Measurements from ENCODE around the gene GADL1. TPM values are rescaled to one million over a fixed set of nuclear protein-coding genes. Genes with fewer than 3 reads are reported as not detected.

The GADL1 gene
- total RNA-seq, 1 experiment from 2014 or later = 0.09 TPM

- Histone ChIP-seq H3K4me2 (ENCODE audit: insufficient read depth, insufficient read length, low read length) (no peak overlapping the region), H3K14ac (ENCODE audit: insufficient read depth, low read length) (no peak overlapping the region), H3K4me1 (ENCODE audit: insufficient read depth, low read length) (no peaks in the 10 kb centered on the region; the same call in 1 of the 2 replicates), H4K91ac (ENCODE audit: insufficient read length, low read depth, low read length) (no peak overlapping the region), H2AFZ (ENCODE audit: low read length) (no peak overlapping the region), H3K27ac (ENCODE audit: insufficient read length, low read depth, low read length) (no peak overlapping the region), H3K79me1 (ENCODE audit: insufficient read depth, low read depth, low read length, poor library complexity, severe bottlenecking) (no peaks in the 10 kb centered on the region), H2BK5ac (ENCODE audit: insufficient read length, low read length) (no peak overlapping the region), H4K5ac (ENCODE audit: insufficient read length, low read depth, low read length) (no peak overlapping the region), H3K9me3 (ENCODE audit: control insufficient read depth, low read depth, low read length) (no peaks in the 10 kb centered on the region), H3K18ac (ENCODE audit: insufficient read length, low read depth, low read length) (no peak overlapping the region), H2BK12ac (ENCODE audit: insufficient read length, low read depth, low read length) (no peak overlapping the region), H3K56ac (ENCODE audit: insufficient read length, low read depth, low read length) (no peak overlapping the region), H4K20me1 (ENCODE audit: control insufficient read depth, insufficient read depth, insufficient read length) (no peaks in the 10 kb centered on the region), H3T11ph (ENCODE audit: low read length) (no peak overlapping the region), H2AK5ac (ENCODE audit: insufficient read length, low read length) (no peak overlapping the region), H3K9ac (ENCODE audit: extremely low read depth, insufficient read length, low read length) (no peak overlapping the region), H3K23ac (ENCODE audit: insufficient read length, low read depth, low read length) (no peak overlapping the region), H2BK20ac (ENCODE audit: low read depth, low read length, poor library complexity, severe bottlenecking) (no peak overlapping the region), H2BK120ac (ENCODE audit: low read depth, low read length, poor library complexity, severe bottlenecking) (no peak overlapping the region), H3K79me2 (ENCODE audit: insufficient read depth, low read length) (no peaks in the 10 kb centered on the region), H2BK15ac (ENCODE audit: low read depth, low read length) (no peak overlapping the region), H3K4ac (ENCODE audit: low read depth, low read length) (no peak overlapping the region), H3K27me3 (ENCODE audit: insufficient read depth, low read length) (no peaks in the 10 kb centered on the region), H3K23me2 (ENCODE audit: insufficient read length, low read depth, low read length, poor library complexity, severe bottlenecking) (no peaks in the 10 kb centered on the region), H4K8ac (replicated peaks; ENCODE audit: insufficient read length, low read depth, low read length) (no peak overlapping the region)
- Mint-ChIP-seq H3K36me3 (ENCODE audit: insufficient read depth in 1 of 3, low read depth in 3 of 3) (no peaks in the 10 kb centered on the region), H3K27me3 (ENCODE audit: low read depth) (no peaks in the 10 kb centered on the region), H3K27ac (no peak overlapping the region), H3K9me3 (no peaks in the 10 kb centered on the region), H3K4me1 (peaks cover 0 to 3% of the 10 kb centered on the region in 2 experiments; a peak in 1 of 4 replicates), H3K4me3 (no peak overlapping the region)
- DNase-seq = no peak
- TF ChIP-seq CTCF (conservative IDR thresholded peaks at IDR 0.05) = no peak
Measured at GRCh38 chr3:30729936-30730335, 164.5 kb downstream of the GADL1 start.

All from H9 (cell line).